ENCODE results near the gene FILIP1.

FILIP1 gene

GRCh38 chr6:75379536-75379935 is 114.1 kb downstream of the FILIP1 start:
- no peak for DNase-seq (ENCODE audit: low read depth)

- DNase-seq (ENCODE audit: low read depth) = no peak
These were observed 115.5 kb downstream of the FILIP1 start for GRCh38 chr6:75378101-75378500.

GRCh38 chr6:75377386-75377785 is 116.2 kb downstream of the FILIP1 start:
- no peak for DNase-seq (ENCODE audit: low read depth)

GRCh38 chr6:75376347-75377024 is 117.1 kb downstream of the FILIP1 start:
- no peak for DNase-seq (ENCODE audit: low read depth)

GRCh38 chr6:75374961-75375400 is 118.6 kb downstream of the FILIP1 start:
- DNase-seq (ENCODE audit: low read depth) = no peak

- no peak for DNase-seq (ENCODE audit: low read depth)
These were observed 120.7 kb downstream of the FILIP1 start for GRCh38 chr6:75372884-75373283.

- DNase-seq (ENCODE audit: low read depth) = no peak
These were observed 123.6 kb downstream of the FILIP1 start for GRCh38 chr6:75370011-75370410.

GRCh38 chr6:75368864-75369402 is 124.7 kb downstream of the FILIP1 start:
- DNase-seq (ENCODE audit: low read depth) = no peak

- no peak for DNase-seq (ENCODE audit: low read depth)
These were observed 125.3 kb downstream of the FILIP1 start for GRCh38 chr6:75368151-75368779.

GRCh38 chr6:75363304-75363703 is 130.3 kb downstream of the FILIP1 start:
- no peak for DNase-seq (ENCODE audit: low read depth)

- DNase-seq (ENCODE audit: low read depth) = no peak
These were observed 140.0 kb downstream of the FILIP1 start for GRCh38 chr6:75353644-75354043.

GRCh38 chr6:75351570-75351969 is 142.0 kb downstream of the FILIP1 start:
- DNase-seq (ENCODE audit: low read depth) = no peak

GRCh38 chr6:75350808-75351207 is 142.8 kb downstream of the FILIP1 start:
- no peak for DNase-seq (ENCODE audit: low read depth)

- DNase-seq (ENCODE audit: low read depth) = no peak
These were observed 143.4 kb downstream of the FILIP1 start for GRCh38 chr6:75350156-75350555.

GRCh38 chr6:75349262-75349984 is 144.2 kb downstream of the FILIP1 start:
- DNase-seq (ENCODE audit: low read depth) = no peak

GRCh38 chr6:75348882-75349261 is 144.7 kb downstream of the FILIP1 start:
- DNase-seq (ENCODE audit: low read depth) = no peak

- DNase-seq (ENCODE audit: low read depth) = no peak
These were observed 145.5 kb downstream of the FILIP1 start for GRCh38 chr6:75347898-75348610.

- no peak for DNase-seq (ENCODE audit: low read depth)
These were observed 148.2 kb downstream of the FILIP1 start for GRCh38 chr6:75345413-75345812.

GRCh38 chr6:75344455-75344854 is 149.1 kb downstream of the FILIP1 start:
- no peak for DNase-seq (ENCODE audit: low read depth)

GRCh38 chr6:75344021-75344420 is 149.6 kb downstream of the FILIP1 start:
- DNase-seq (ENCODE audit: low read depth) = no peak

GRCh38 chr6:75337835-75338580 is 155.6 kb downstream of the FILIP1 start:
- DNase-seq (ENCODE audit: low read depth) = no peak

Measured in stimulated activated CD8-positive, alpha-beta memory T cell treated with anti-CD3 and anti-CD28 coated beads, Interleukin-7, amount 100 ng/mL, for 24 hours (primary cell).